Mammary epithelial cell (primary cell): ENCODE measurements around the gene SYNJ2.

Experiments
- EZH2 ChIP-seq: IDR thresholded peaks from 2 replicates; pipeline ENCODE4 v1.6.1; 2012; ENCODE audit warnings: low read length, inconsistent platforms, borderline replicate concordance
- TF ChIP-seq, protein P1 (sequence below), 2 donors: IDR thresholded peaks in 1 of 2; conservative IDR thresholded peaks in 1 of 2; 2 replicates each; pipeline ENCODE4 v1.5.1; 2011 to 2012; ENCODE audit warnings: inconsistent platforms in 2 of 2, low read length in 2 of 2, mild to moderate bottlenecking in 2 of 2, control low read depth in 1 of 2, low read depth in 1 of 2; ENCODE audit not compliant: insufficient read depth in 1 of 2; ENCODE audit errors: extremely low read depth in 1 of 2

DNA sequence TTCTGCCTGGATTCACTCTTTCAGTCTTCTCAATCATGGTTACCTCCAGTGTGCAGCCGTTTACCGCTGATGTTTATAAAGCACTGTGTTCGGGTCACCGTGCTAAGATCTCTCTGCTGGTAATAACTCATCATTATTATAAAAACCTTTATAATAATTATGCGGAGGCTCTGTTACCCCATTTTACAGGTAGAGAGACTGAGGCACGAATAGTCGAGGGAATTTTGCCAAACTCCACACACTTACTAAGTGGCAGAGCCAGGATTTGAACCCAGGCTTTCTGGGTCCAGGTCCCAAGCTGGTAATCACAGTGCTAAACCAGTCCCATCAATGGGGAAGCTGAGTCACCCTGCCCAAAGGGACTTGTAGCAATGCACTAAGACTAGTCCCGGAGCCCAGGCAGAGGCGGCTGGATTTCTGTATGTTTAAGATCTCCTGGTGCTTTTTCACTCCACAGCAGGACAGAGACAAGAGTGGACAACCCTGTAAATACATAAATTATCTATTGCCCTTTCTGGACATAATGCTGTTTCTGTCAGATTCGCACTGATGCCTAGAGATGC lies 48.1 kb downstream of the SYNJ2 start:
- TF ChIP-seq, protein P1, sequence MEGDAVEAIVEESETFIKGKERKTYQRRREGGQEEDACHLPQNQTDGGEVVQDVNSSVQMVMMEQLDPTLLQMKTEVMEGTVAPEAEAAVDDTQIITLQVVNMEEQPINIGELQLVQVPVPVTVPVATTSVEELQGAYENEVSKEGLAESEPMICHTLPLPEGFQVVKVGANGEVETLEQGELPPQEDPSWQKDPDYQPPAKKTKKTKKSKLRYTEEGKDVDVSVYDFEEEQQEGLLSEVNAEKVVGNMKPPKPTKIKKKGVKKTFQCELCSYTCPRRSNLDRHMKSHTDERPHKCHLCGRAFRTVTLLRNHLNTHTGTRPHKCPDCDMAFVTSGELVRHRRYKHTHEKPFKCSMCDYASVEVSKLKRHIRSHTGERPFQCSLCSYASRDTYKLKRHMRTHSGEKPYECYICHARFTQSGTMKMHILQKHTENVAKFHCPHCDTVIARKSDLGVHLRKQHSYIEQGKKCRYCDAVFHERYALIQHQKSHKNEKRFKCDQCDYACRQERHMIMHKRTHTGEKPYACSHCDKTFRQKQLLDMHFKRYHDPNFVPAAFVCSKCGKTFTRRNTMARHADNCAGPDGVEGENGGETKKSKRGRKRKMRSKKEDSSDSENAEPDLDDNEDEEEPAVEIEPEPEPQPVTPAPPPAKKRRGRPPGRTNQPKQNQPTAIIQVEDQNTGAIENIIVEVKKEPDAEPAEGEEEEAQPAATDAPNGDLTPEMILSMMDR (conservative IDR thresholded peaks at IDR 0.05 in 1 of 2, IDR thresholded peaks at IDR 0.05 in 1 of 2; ENCODE audit: extremely low read depth in 1 of 2, insufficient read depth in 1 of 2, low read depth in 1 of 2, low read length in 2 of 2) = no peak
- TF ChIP-seq EZH2 = no peak
